Fibroblast of villous mesenchyme (primary cell): ENCODE measurements around the gene SGPL1. TPM values are rescaled to one million over a fixed set of nuclear protein-coding genes. Genes with fewer than 3 reads are reported as not detected.

ENCODE experiments used
- DNase-seq: peaks from one replicate; pipeline ENCODE4 v3.0.0-alpha.2; 2010; ENCODE audit warnings: low read depth
- H3K4me3 ChIP-seq: 2 replicates; pipeline ENCODE4 v1.5.1; 2011; ENCODE audit warnings: low read depth, mild to moderate bottlenecking, low read length
- total RNA-seq: library from RNA; depleted of rRNA; stranded (reverse); fragments of >200 nt; gene quantifications from 2 replicates; pipeline ENCODE4 v1.2.3, GENCODE V29; 2012
- TF ChIP-seq, protein P1 (sequence below): IDR thresholded peaks from 2 replicates; pipeline ENCODE4 v1.5.1; 2012; ENCODE audit warnings: low read depth, mild to moderate bottlenecking, low read length; ENCODE audit not compliant: insufficient read depth

Gene SGPL1
- total RNA-seq, 1 donor, result 54.4 TPM

DNA sequence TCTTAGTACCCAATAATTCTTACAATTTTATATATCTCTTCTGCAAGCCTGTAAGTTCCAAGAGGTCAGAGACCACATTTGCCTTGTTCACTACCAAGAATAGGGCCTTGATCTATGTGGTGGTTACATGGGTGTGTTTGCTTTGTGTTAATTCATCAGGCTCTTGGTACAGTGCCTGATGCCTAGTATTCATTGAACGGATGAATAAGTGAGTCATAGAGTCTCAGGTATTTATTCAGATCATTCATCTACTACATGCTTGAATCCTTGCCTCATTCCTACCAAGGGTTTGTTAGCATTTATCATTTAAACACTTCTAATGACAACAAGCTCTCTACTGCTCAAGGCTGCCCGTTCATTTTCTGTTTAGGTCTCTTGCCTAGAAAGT lies 11.3 kb upstream of the SGPL1 start:
- TF ChIP-seq, protein P1, sequence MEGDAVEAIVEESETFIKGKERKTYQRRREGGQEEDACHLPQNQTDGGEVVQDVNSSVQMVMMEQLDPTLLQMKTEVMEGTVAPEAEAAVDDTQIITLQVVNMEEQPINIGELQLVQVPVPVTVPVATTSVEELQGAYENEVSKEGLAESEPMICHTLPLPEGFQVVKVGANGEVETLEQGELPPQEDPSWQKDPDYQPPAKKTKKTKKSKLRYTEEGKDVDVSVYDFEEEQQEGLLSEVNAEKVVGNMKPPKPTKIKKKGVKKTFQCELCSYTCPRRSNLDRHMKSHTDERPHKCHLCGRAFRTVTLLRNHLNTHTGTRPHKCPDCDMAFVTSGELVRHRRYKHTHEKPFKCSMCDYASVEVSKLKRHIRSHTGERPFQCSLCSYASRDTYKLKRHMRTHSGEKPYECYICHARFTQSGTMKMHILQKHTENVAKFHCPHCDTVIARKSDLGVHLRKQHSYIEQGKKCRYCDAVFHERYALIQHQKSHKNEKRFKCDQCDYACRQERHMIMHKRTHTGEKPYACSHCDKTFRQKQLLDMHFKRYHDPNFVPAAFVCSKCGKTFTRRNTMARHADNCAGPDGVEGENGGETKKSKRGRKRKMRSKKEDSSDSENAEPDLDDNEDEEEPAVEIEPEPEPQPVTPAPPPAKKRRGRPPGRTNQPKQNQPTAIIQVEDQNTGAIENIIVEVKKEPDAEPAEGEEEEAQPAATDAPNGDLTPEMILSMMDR, result no peak
- no peak for DNase-seq
- H3K4me3 ChIP-seq, result no peak overlapping the region

DNA sequence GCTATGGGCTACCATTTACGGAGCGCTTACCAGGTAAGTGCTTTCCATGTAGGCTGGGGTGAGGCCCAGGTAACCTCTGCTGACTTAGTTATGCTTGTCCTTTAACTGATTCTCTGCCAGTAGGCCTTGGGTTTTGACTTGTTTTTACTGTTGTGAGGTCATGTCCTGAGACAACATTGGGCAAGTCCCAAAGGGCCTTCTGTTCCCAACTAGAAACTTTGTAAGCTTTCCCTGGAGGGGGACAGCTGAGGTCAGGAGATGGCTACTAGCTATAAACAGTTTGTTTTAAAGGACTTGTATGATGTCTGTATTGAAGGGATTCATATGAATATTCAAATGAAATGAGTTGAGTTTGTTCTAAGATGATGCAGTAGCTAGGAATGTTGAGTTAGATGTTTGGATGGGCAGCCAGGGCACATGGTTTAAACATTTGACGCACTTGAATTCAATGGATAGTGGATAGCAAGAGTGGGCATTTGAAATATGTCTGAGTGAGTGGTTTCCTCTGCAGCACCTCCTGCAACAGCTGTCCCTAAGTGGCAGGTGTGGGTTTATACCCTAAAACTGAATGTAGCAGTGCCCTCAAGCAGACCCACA lies 10.0 kb upstream of the SGPL1 start:
- no peak overlapping the region for H3K4me3 ChIP-seq
- TF ChIP-seq, protein P1, result no peak
- DNase-seq, result no peak

DNA sequence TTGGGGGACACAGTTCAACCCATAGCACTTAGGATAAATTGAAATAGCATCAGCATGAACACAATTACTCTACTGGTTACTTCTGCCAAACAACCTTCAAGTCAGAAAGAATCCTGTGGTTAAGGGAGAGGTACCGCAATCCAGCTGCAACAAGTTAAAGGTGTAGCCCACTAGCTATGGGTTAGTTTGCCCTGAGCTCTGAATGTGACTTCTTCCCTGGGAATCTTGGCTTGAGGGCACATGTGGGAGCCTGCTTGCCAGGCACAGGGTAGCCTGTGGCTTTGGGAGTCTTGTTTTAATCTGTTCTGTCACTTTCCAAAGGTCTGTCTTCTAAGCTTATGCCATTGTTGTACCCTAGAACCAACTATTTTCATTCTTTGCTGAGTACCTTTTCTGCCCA lies 8.9 kb upstream of the SGPL1 start:
- TF ChIP-seq, protein P1, result no peak
- H3K4me3 ChIP-seq, result no peak overlapping the region
- DNase-seq, result no peak

DNA sequence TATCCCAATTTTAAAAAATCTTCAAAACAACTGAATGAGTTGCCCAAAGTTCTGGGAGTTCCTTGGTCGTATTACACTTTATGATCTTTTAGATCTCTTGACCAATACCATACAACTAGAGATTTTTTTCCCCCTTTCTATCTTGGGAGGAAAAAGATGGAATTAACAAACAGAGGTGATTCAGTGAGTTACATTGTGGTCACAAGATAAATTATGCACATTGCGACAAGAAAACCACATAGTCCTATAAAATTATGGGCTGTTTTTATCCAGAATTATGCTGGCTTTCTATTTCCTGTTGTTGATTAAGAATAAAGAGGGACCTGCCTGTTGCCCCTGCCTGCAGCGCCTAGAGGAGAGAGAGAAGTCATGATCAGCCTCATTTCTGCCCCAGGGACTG lies 8.2 kb upstream of the SGPL1 start:
- DNase-seq, result peak; percentile 17
- no peak overlapping the region for H3K4me3 ChIP-seq

DNA sequence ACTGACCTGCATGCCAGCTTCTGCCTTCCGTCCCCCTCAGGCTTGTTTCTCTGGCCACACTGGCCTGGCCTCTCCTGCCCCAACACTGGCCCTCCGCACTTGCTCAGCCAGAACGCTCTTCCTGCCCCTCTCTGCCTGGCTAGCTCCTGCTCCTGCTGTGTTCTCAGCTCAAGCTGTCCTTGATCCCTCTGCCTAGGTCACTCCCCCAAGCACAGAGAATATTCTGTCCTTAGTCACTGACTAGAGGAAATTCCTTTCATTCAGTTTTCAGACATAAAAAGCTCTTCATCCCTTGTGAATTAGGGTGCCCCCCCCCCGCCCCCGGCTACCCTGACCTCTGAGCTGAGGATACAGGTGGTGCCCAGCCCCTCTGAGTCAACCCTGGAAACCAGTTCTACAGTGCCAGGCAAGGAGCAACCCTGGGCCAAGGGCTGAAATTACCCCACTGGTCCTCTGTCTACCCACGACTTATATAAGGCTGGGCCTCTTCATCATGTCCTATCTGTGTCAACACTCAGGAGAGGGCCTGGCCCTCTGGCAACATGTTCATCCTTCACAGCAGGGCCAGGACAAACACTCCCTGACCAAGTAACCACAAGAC lies 6.6 kb upstream of the SGPL1 start:
- no peak overlapping the region for H3K4me3 ChIP-seq
- TF ChIP-seq, protein P1, result no peak
- DNase-seq, result no peak

More for the DNA sequence above, 8.2 kb upstream of the SGPL1 start:
- TF ChIP-seq, protein P1, result no peak

DNA sequence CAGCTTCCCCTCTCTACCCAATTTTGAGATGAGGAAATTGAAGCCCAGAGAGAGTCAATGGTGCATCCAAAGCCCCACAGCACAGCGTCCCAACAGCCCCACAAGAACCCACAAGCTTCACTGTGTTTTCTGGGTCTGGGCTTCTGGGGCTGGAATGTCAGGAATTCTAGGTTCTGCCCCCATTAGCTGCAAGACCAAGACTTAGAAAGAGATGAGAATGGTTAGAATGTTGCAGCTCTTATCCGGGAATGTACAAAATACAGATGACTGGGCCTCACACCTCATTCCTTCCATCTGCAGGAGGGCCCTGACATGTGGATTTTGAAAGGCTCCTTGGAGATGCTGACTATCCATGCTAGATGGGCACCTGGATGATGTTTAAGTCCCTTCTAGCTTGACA lies 6.0 kb upstream of the SGPL1 start:
- no peak overlapping the region for H3K4me3 ChIP-seq
- TF ChIP-seq, protein P1, result no peak
- DNase-seq, result no peak

DNA sequence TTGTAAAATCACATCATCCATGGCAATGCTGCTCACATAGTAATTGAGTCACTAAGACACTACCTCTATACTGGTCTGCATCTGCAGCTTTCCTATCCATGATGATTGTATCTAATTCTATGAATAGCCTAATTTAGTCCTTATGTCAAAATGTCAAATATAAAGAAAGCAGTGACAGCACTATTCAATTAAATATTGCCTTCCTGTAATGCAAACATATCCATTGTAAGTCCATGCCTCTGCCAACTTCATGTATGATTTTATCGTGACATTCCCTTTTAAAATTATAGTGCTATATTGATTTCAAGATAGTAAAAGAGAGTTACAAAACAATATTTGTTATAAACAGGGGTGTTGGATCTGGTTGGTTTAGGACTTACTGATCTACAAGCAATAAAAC lies 4.8 kb upstream of the SGPL1 start:
- DNase-seq, result no peak
- H3K4me3 ChIP-seq, result no peak overlapping the region
- TF ChIP-seq, protein P1, result no peak
